Skin of body (tissue), 2 donors: Measurements from ENCODE around the gene GSK3B. TPM values are rescaled to one million over a fixed set of nuclear protein-coding genes. Genes with fewer than 3 reads are reported as not detected.

Source experiments
- DNase-seq: peaks from one replicate; lab custom pipeline; 2025; lab: John Stamatoyannopoulos, UW
- total RNA-seq: library from RNA; depleted of rRNA; stranded (reverse); fragments of >200 nt; gene quantifications from one replicate; pipeline ENCODE4 v1.2.3, GENCODE V29; 2014

GSK3B gene
- total RNA-seq, 1 donor from 2014 or later, result 45.7 TPM

GRCh38 chr3:119883461-119884160, 210.6 kb downstream of the GSK3B start:
- no peak for DNase-seq

GRCh38 chr3:119880966-119881365, 213.3 kb downstream of the GSK3B start:
- DNase-seq, result no peak

- no peak for DNase-seq
Measured at GRCh38 chr3:119873646-119874045, 220.6 kb downstream of the GSK3B start.

- DNase-seq, result no peak
Measured at GRCh38 chr3:119872773-119873172, 221.5 kb downstream of the GSK3B start.

GRCh38 chr3:119871571-119871970, 222.7 kb downstream of the GSK3B start:
- DNase-seq, result no peak

GRCh38 chr3:119870512-119870911, 223.7 kb downstream of the GSK3B start:
- DNase-seq, result no peak

- no peak for DNase-seq
Measured at GRCh38 chr3:119864476-119864875, 229.8 kb downstream of the GSK3B start.

- DNase-seq, result no peak
Measured at GRCh38 chr3:119862616-119863015, 231.6 kb downstream of the GSK3B start.

GRCh38 chr3:119861681-119862080, 232.6 kb downstream of the GSK3B start:
- no peak for DNase-seq

GRCh38 chr3:119859728-119860127, 234.5 kb downstream of the GSK3B start:
- no peak for DNase-seq

- DNase-seq, result no peak
Measured at GRCh38 chr3:119858957-119859356, 235.3 kb downstream of the GSK3B start.

GRCh38 chr3:119856695-119857094, 237.6 kb downstream of the GSK3B start:
- no peak for DNase-seq

- no peak for DNase-seq
Measured at GRCh38 chr3:119849126-119849525, 245.1 kb downstream of the GSK3B start.

GRCh38 chr3:119841808-119842471, 252.3 kb downstream of the GSK3B start:
- DNase-seq, result no peak

- no peak for DNase-seq
Measured at GRCh38 chr3:119835556-119835955, 258.7 kb downstream of the GSK3B start.

- no peak for DNase-seq
Measured at GRCh38 chr3:119834754-119835370, 259.4 kb downstream of the GSK3B start.

- DNase-seq, result no peak
Measured at GRCh38 chr3:119831941-119832371, 262.3 kb downstream of the GSK3B start.

- DNase-seq, result no peak
Measured at GRCh38 chr3:119831022-119831421, 263.2 kb downstream of the GSK3B start.

- DNase-seq, result no peak
Measured at GRCh38 chr3:119829420-119829819, 264.8 kb downstream of the GSK3B start.

GRCh38 chr3:119826711-119827608, 267.3 kb downstream of the GSK3B start:
- DNase-seq, result no peak

- no peak for DNase-seq
Measured at GRCh38 chr3:119825820-119826219, 268.4 kb downstream of the GSK3B start.

GRCh38 chr3:119819806-119820205, 274.4 kb downstream of the GSK3B start:
- no peak for DNase-seq
